Activated naive CD4-positive, alpha-beta T cell treated with anti-CD3 and anti-CD28 coated beads for 36 hours (primary cell): ENCODE measurements around the gene HIVEP2. TPM values are rescaled to one million over a fixed set of nuclear protein-coding genes. Genes with fewer than 3 reads are reported as not detected.

ENCODE experiments used
- CTCF ChIA-PET: fragments of 350-600 bp; sonication (Branson Sonifier 250); formaldehyde crosslinking; loops from one replicate; lab custom pipeline; 2021; ENCODE audit warnings: antibody characterized with exemption; lab: Charles Lee
- DNase-seq: peaks from one replicate; pipeline ENCODE4 v3.0.0-alpha.2; 2020
- H3K27ac Mint-ChIP-seq: one replicate; pipeline ENCODE4 v1.8.0; 2021; ENCODE audit warnings: mild to moderate bottlenecking, mixed read lengths
- H3K27me3 Mint-ChIP-seq: one replicate; pipeline ENCODE4 v1.8.0; 2021; ENCODE audit warnings: low read depth, mixed read lengths
- H3K36me3 Mint-ChIP-seq: one replicate; pipeline ENCODE4 v1.8.0; 2021; ENCODE audit warnings: low read depth, mixed read lengths
- H3K4me1 Mint-ChIP-seq: one replicate; pipeline ENCODE4 v1.8.0; 2021; ENCODE audit warnings: low read depth, mixed read lengths
- H3K4me3 Mint-ChIP-seq: one replicate; pipeline ENCODE4 v1.8.0; 2021; ENCODE audit warnings: mild to moderate bottlenecking, moderate library complexity, mixed read lengths
- H3K9me3 Mint-ChIP-seq: one replicate; pipeline ENCODE4 v1.8.0; 2021; ENCODE audit warnings: mixed read lengths
- intact Hi-C: fragments of 100-400 bp; cut with micrococcal nuclease; formaldehyde crosslinking; loops from one replicate; pipeline ENCODE4 v1.15.1; 2023
- total RNA-seq, 2 experiments: library from RNA; stranded (reverse); gene quantifications; one replicate each; pipeline ENCODE4 v1.2.3, GENCODE V29; 2021

The HIVEP2 gene
- total RNA-seq, 2 experiments from 2014 or later: 22.0 to 24.1 TPM

DNA sequence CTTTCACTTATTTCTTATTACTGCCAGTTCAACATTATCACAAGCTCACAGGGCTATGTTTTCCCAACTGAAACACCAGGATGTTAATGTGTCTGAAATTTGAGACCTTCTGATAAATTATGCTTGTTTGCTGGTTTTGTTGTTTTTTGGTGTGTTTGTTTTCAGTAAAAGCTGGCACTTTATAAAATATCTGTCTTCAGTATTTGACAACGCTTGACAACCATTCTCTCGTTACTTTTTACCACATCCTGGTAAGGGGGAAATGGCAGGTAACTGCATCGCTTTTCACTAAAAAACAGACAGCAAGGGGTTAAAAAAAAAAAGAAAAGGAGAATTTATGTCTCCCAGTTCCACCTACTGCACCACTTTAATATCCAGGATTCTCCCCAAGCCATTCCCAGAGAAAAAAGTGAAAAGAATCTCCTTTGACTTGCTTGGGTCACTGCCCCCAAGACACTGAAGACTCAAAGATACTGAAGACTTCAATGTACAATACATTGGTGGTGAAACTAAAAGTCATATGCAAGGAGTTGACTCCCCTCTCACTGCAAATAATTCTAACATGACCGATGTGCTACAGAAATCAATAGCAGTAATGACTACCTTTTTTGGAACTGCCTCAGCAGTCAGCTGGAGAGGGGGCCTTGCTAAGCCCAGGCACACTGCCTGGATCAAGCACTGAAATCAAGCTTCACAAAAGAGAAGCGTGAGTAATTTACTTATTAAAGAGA lies 88.9 kb downstream of the HIVEP2 start:
- H3K36me3 Mint-ChIP-seq: peaks cover 14% of the 10 kb centered on the region
- H3K27me3 Mint-ChIP-seq: no peaks in the 10 kb centered on the region
- peak overlapping the region; percentile 69 for H3K27ac Mint-ChIP-seq
- peak overlapping the region; percentile 68 for H3K4me3 Mint-ChIP-seq
- H3K4me1 Mint-ChIP-seq: peaks cover 95% of the 10 kb centered on the region
- CTCF ChIA-PET: interaction anchor here (1.0 to 1.7 kb wide), 3 partner anchors 13 to 64 kb away, joined by 3 to 4 read pairs (median 4); no protein-coding TSS in a partner anchor
- peaks cover 5% of the 10 kb centered on the region for H3K9me3 Mint-ChIP-seq
- DNase-seq: peak; percentile 51
- intact Hi-C loops: loop anchor here (1.0 to 10.0 kb wide), 7 partner anchors 13 to 711 kb away; partner anchors contain the start of genes NMBR and VTA1

DNA sequence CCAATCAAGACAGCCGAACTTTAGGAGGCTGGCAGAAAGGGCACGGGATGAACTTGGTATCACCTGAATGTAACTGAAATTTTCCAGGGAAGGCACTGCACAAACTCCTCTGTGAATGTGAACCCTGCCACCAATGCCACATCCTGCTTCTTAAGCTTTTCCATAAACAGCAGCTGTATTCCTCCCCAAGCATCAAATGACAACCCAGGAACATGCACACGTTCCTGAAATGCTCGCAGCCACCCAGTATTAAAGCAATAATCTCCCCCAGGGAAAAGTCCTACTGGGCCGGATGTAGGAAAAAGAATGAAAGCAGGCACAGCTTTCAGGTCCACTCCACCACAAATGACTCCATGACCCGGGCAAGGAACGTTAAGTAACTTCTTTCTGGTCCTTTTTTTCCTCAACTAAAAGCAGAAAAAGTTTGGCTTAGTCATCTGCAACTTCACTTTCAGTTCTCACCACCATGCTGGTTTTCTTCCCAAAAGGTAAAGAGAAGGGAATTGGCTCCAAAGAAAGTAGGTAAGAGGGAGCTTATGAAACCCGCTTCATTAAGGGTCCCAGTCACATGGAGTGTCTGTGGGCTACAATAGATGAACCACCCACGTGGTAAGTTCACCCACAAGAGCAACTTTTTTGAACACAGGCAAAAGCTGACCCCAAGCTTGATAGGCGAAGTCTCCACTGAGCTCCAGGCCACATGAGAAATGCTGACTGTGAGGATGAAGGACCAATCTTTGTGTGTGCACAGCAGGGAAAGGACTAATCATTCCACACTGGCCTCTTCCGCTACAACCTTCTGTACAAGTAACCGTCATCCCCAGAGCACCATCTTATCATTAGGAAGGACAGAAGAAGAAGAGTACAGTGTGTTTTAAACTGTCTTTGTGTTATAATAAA lies 90.1 kb downstream of the HIVEP2 start:
- intact Hi-C loops: loop anchor here (10.0 kb wide), 1 partner anchor 710 kb away; the partner anchor contains the start of genes NMBR and VTA1
- peaks cover 9% of the 10 kb centered on the region for H3K36me3 Mint-ChIP-seq
- H3K9me3 Mint-ChIP-seq: peaks cover 3% of the 10 kb centered on the region
- H3K27me3 Mint-ChIP-seq: no peaks in the 10 kb centered on the region
- H3K27ac Mint-ChIP-seq: peak overlapping the region; percentile 69
- peak overlapping the region; percentile 2 for H3K4me3 Mint-ChIP-seq
- peaks cover 96% of the 10 kb centered on the region for H3K4me1 Mint-ChIP-seq
- DNase-seq: no peak
- CTCF ChIA-PET: interaction anchor here (0.5 to 1.1 kb wide), 6 partner anchors 9 to 515 kb away, joined by 3 to 5 read pairs (median 3); no protein-coding TSS in a partner anchor

DNA sequence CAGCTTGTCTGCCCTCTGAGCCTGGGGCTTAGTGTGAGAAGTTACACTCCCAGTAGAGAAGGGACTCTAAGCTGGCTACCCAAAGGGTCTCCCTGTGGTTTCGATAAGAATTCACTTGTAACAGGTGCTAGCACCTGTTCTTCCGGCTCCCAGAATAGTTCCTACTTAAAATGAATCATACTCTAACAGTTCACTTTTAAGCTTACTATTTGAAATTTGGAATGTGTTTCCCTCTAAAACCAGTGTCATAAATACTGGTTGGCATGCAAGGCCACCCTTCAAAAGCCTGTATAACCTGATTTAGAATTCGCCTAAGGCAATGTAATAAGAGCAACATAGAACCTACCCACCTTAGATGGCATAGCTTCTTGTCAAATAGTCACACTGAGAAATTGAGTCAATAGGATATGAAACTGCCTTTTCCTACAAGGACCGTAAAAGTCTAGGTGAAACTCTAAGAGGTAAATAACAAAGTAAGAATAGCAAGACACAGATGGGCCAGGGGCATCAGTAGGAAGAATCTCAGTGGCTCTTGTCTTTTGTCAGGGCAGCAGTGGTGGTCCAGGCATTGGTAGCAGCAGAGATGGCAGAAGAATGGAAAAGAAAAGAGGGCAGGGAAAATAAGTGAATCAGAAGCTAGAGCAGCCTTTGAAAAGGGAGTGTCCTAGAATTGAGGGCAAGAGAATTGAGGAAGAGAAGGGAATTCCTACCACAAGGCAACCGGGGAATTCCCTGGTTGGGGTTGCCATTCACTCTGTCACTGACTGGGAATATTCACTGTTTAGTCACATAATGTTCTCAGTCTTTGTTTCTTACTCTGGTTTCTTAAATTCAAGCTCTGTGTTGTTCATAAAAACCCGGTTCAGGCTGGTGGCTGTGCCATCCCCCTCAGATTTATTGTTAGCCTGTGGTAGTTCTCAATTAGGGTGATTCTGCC lies 91.5 kb downstream of the HIVEP2 start:
- Mint-ChIP-seq H3K27ac (peak overlapping the region; percentile 69), H3K9me3 (no peaks in the 10 kb centered on the region), H3K4me1 (peaks cover 96% of the 10 kb centered on the region), H3K4me3 (no peak overlapping the region), H3K36me3 (no peaks in the 10 kb centered on the region), H3K27me3 (no peaks in the 10 kb centered on the region)
- intact Hi-C loops: loop anchor here (10.0 kb wide), 1 partner anchor 709 kb away; the partner anchor contains the start of genes NMBR and VTA1
- DNase-seq: no peak
- CTCF ChIA-PET: interaction anchor here (0.9 to 3.5 kb wide), 10 partner anchors 10 to 287 kb away, joined by 3 to 13 read pairs (median 3); no protein-coding TSS in a partner anchor

DNA sequence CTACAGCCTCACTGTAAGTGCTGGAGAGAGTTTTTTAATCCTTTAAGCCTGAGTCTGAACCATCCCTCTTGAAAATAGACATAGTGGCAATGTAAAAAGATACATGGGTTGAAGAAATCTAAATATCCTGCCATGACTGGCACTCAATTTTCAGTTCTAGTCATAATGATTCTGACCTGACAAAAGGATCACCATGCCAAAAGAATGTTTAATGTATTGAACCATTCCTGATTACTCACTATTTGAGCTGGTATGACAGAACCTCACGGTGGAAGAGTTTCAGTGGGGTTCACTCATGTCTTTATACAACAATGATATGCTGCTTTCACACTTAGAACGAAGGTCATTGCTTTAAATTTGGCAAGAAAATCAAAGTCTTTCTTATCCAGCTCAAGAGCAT lies 93.4 kb downstream of the HIVEP2 start:
- DNase-seq: no peak

DNA sequence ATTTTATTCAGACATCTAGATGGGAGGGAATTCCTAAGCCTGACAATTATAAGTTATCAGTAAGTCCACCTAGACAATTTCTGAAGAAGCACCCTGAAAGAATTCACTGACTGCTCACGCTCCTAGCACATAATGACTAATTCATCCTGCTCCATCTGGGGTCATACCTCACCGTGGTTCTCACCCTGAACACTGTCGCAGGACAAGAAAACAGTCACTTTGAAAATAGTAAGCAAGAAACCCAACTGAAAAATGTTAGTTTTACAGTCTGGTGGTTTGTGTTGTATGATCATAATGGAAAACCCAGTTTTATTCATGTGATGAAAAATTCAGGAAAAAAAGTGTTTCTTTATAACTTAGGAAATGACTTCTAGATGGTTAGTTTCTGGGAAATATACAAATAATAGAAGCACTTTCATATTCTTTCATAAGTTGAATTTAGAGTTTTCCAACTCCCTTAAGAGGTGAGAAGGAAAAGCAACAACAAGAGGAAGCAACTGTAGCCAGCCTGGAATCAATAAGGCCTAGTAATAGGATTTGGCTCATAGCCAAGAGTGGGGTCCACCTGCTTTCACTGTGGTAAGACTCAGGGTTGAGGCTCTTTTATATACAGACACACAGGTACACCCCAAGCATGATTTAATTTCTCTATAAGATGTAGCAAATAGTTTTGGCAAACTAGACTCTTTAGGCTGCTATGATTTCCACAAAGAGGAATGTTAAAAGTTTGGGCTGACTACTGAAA lies 94.1 kb downstream of the HIVEP2 start:
- intact Hi-C loops: loop anchor here (1.0 to 10.0 kb wide), 6 partner anchors 8 to 706 kb away; partner anchors contain the start of genes NMBR and VTA1
- DNase-seq: peak; percentile 62
- H3K27ac Mint-ChIP-seq: peak overlapping the region; percentile 91
- H3K4me1 Mint-ChIP-seq: peaks cover 97% of the 10 kb centered on the region
- no peaks in the 10 kb centered on the region for H3K9me3 Mint-ChIP-seq
- H3K27me3 Mint-ChIP-seq: no peaks in the 10 kb centered on the region
- no peaks in the 10 kb centered on the region for H3K36me3 Mint-ChIP-seq
- CTCF ChIA-PET: interaction anchor here (0.6 to 3.5 kb wide), 7 partner anchors 8 to 1525 kb away, joined by 3 to 13 read pairs (median 5); no protein-coding TSS in a partner anchor
- peak overlapping the region; percentile 39 for H3K4me3 Mint-ChIP-seq

More for the DNA sequence above, 93.4 kb downstream of the HIVEP2 start:
- peak overlapping the region; percentile 39 for H3K4me3 Mint-ChIP-seq
- peak overlapping the region; percentile 91 for H3K27ac Mint-ChIP-seq
- no peaks in the 10 kb centered on the region for H3K9me3 Mint-ChIP-seq
- CTCF ChIA-PET: interaction anchor here (0.6 to 3.5 kb wide), 5 partner anchors 8 to 1524 kb away, joined by 3 to 13 read pairs (median 6); no protein-coding TSS in a partner anchor
- intact Hi-C loops: loop anchor here (1.0 to 10.0 kb wide), 5 partner anchors 8 to 707 kb away; partner anchors contain the start of genes NMBR and VTA1
- no peaks in the 10 kb centered on the region for H3K27me3 Mint-ChIP-seq
- no peaks in the 10 kb centered on the region for H3K36me3 Mint-ChIP-seq
- peaks cover 97% of the 10 kb centered on the region for H3K4me1 Mint-ChIP-seq

DNA sequence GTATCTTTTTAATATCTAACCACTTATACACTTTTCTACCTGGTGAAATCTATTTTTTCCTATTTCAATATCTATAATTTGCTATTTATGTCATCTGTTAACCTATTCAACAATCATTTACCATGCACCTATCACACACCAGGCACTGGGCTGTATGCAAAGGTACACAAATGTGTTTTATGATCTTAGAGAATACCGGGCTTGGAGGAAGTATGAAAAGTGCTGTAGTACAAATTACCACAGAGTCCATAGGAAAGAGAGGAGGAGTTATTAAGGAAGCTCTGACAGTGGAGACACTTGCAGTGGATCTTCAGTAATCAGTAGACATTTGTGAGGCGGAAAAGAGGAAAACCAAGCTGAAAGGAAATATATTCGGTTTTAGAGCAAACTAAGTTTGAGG lies 96.0 kb downstream of the HIVEP2 start:
- CTCF ChIA-PET: interaction anchor here (0.6 to 1.8 kb wide), 9 partner anchors 10 to 211 kb away, joined by 3 to 11 read pairs (median 4); no protein-coding TSS in a partner anchor
- intact Hi-C loops: loop anchor here (10.0 kb wide), 1 partner anchor 696 kb away; no protein-coding TSS in a partner anchor
- no peak overlapping the region for H3K4me3 Mint-ChIP-seq
- DNase-seq: no peak
- H3K36me3 Mint-ChIP-seq: peaks cover 3% of the 10 kb centered on the region
- no peaks in the 10 kb centered on the region for H3K9me3 Mint-ChIP-seq
- H3K27ac Mint-ChIP-seq: peak overlapping the region; percentile 71
- H3K27me3 Mint-ChIP-seq: no peaks in the 10 kb centered on the region
- peaks cover 95% of the 10 kb centered on the region for H3K4me1 Mint-ChIP-seq

DNA sequence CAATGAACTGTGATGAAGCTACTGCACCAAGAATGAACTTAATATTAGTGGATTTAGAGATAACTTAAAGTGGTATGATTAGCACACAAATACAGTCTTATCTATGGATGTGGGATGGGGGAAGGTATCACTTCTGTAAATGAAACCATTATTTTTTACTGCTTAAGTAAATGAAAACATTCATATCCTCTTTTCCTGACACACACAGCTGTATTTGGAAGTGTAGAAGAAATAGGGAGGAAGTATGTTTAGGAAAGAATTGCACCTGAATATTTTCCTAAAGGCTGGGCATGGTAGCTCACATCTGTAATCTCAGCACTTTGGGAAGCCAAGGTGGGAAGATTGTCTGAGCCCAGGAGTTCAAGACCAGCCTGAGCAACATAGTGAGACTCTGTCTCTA lies 96.8 kb downstream of the HIVEP2 start:
- Mint-ChIP-seq H3K27ac (peak overlapping the region; percentile 37), H3K4me1 (peaks cover 95% of the 10 kb centered on the region), H3K9me3 (no peaks in the 10 kb centered on the region), H3K4me3 (no peak overlapping the region), H3K36me3 (peaks cover 3% of the 10 kb centered on the region), H3K27me3 (no peaks in the 10 kb centered on the region)
- no peak for DNase-seq
- CTCF ChIA-PET: interaction anchor here (1.1 to 1.8 kb wide), 3 partner anchors 19 to 156 kb away, joined by 3 to 4 read pairs (median 3); no protein-coding TSS in a partner anchor
- intact Hi-C loops: loop anchor here (10.0 kb wide), 1 partner anchor 697 kb away; no protein-coding TSS in a partner anchor

DNA sequence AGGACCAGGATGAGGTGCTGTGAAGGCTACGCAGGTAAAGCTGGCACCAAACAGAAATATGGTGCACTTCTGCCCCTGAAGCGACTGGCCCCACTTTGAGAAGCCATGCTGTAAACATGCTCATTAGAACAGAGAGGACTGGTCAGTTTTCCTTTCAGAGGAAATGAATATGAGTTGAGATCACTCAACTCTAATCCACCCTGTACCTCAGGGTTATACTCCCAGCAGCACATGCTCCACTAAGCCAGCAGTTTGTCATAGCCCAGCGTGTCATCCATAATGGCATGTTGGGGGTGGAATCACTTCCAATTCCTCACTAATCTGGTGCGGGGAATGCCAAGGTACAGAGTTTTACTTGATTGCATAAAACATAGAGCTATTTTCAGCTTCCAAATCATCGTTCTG lies 98.1 kb downstream of the HIVEP2 start:
- intact Hi-C loops: loop anchor here (10.0 kb wide), 1 partner anchor 698 kb away; no protein-coding TSS in a partner anchor
- Mint-ChIP-seq H3K27ac (peak overlapping the region; percentile 89), H3K4me1 (peaks cover 97% of the 10 kb centered on the region), H3K36me3 (peaks cover 3% of the 10 kb centered on the region), H3K27me3 (no peaks in the 10 kb centered on the region), H3K9me3 (no peaks in the 10 kb centered on the region), H3K4me3 (no peak overlapping the region)
- CTCF ChIA-PET: interaction anchor here (1.0 to 1.8 kb wide), 3 partner anchors 13 to 155 kb away, joined by 3 to 4 read pairs (median 3); no protein-coding TSS in a partner anchor
- no peak for DNase-seq

DNA sequence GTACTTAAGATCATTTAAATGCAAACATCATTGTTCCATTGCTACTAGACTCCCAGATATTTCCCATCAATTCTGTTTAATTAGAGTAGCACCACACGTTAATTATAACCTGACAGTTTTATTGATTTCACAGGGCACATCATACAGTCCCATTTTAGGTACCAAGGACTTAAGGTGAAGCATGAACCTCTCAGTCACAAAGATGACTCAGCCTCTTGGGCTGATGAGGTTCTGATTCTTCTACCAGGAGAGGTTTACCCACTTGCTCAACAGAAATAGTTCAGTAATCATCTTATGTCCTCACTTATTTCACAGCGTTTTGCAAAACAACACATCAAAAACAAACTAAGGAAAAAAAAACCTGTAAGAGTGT lies 98.5 kb downstream of the HIVEP2 start:
- peaks cover 97% of the 10 kb centered on the region for H3K4me1 Mint-ChIP-seq
- CTCF ChIA-PET: interaction anchor here (0.6 to 1.6 kb wide), 4 partner anchors 10 to 1217 kb away, joined by 3 to 4 read pairs (median 4); no protein-coding TSS in a partner anchor
- intact Hi-C loops: loop anchor here (10.0 kb wide), 1 partner anchor 698 kb away; no protein-coding TSS in a partner anchor

More for the DNA sequence above, 98.5 kb downstream of the HIVEP2 start:
- peak overlapping the region; percentile 66 for H3K4me3 Mint-ChIP-seq
- DNase-seq: no peak
- H3K27me3 Mint-ChIP-seq: no peaks in the 10 kb centered on the region
- peak overlapping the region; percentile 89 for H3K27ac Mint-ChIP-seq
- peaks cover 3% of the 10 kb centered on the region for H3K36me3 Mint-ChIP-seq
- H3K9me3 Mint-ChIP-seq: no peaks in the 10 kb centered on the region
